Chondrocyte (in vitro differentiated cells): Measurements from ENCODE around the gene MYH7. TPM values are rescaled to one million over a fixed set of nuclear protein-coding genes. Genes with fewer than 3 reads are reported as not detected.
A peak's percentile ranks its signal among the peaks of the same experiment; 100 is the strongest.

ENCODE experiments used
- DNase-seq: peaks from one replicate; pipeline ENCODE4 v3.0.0; 2021; ENCODE audit warnings: mixed read lengths, low spot score
- H3K27ac Mint-ChIP-seq: one replicate; pipeline ENCODE4 v1.8.0; 2021; ENCODE audit warnings: mild to moderate bottlenecking, moderate library complexity, mixed read lengths; ENCODE audit not compliant: unreplicated experiment
- H3K27me3 Mint-ChIP-seq: 2 replicates; pipeline ENCODE4 v1.8.0; 2021; ENCODE audit warnings: low read depth, mixed read lengths
- H3K36me3 Mint-ChIP-seq: 2 replicates; pipeline ENCODE4 v1.8.0; 2021; ENCODE audit warnings: low read depth, mixed read lengths
- H3K4me1 Mint-ChIP-seq: 2 replicates; pipeline ENCODE4 v1.8.0; 2021; ENCODE audit warnings: low read depth, mild to moderate bottlenecking, mixed read lengths
- H3K4me3 Mint-ChIP-seq: one replicate; pipeline ENCODE4 v1.8.0; 2021; ENCODE audit warnings: mild to moderate bottlenecking, moderate library complexity, mixed read lengths; ENCODE audit not compliant: unreplicated experiment
- H3K9me3 Mint-ChIP-seq: 2 replicates; pipeline ENCODE4 v1.8.0; 2021; ENCODE audit warnings: low read depth, mixed read lengths
- total RNA-seq: library from RNA; stranded (reverse); gene quantifications from 3 replicates; pipeline ENCODE4 v1.2.1, GENCODE V29; 2021
- TF ChIP-seq, protein P1 (sequence below): fragments of 200-600 bp; sonication (generic); IDR thresholded peaks from 2 replicates; pipeline ENCODE4 v1.5.0; 2021; ENCODE audit warnings: antibody characterized with exemption, mild to moderate bottlenecking, moderate library complexity

The MYH7 gene
- total RNA-seq, 1 donor from 2014 or later: not detected

GRCh38 chr14:23371865-23372264 lies 63.6 kb downstream of the MYH7 start:
- Mint-ChIP-seq H3K9me3 (no peaks in the 10 kb centered on the region), H3K4me1 (peaks cover 2% of the 10 kb centered on the region), H3K4me3 (no peak overlapping the region), H3K27me3 (peaks cover 9% of the 10 kb centered on the region), H3K36me3 (no peaks in the 10 kb centered on the region), H3K27ac (no peak overlapping the region)
- TF ChIP-seq, protein P1, sequence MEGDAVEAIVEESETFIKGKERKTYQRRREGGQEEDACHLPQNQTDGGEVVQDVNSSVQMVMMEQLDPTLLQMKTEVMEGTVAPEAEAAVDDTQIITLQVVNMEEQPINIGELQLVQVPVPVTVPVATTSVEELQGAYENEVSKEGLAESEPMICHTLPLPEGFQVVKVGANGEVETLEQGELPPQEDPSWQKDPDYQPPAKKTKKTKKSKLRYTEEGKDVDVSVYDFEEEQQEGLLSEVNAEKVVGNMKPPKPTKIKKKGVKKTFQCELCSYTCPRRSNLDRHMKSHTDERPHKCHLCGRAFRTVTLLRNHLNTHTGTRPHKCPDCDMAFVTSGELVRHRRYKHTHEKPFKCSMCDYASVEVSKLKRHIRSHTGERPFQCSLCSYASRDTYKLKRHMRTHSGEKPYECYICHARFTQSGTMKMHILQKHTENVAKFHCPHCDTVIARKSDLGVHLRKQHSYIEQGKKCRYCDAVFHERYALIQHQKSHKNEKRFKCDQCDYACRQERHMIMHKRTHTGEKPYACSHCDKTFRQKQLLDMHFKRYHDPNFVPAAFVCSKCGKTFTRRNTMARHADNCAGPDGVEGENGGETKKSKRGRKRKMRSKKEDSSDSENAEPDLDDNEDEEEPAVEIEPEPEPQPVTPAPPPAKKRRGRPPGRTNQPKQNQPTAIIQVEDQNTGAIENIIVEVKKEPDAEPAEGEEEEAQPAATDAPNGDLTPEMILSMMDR: no peak
- no peak for DNase-seq

GRCh38 chr14:23370221-23370620 lies 65.2 kb downstream of the MYH7 start:
- no peaks in the 10 kb centered on the region for H3K36me3 Mint-ChIP-seq

DNA sequence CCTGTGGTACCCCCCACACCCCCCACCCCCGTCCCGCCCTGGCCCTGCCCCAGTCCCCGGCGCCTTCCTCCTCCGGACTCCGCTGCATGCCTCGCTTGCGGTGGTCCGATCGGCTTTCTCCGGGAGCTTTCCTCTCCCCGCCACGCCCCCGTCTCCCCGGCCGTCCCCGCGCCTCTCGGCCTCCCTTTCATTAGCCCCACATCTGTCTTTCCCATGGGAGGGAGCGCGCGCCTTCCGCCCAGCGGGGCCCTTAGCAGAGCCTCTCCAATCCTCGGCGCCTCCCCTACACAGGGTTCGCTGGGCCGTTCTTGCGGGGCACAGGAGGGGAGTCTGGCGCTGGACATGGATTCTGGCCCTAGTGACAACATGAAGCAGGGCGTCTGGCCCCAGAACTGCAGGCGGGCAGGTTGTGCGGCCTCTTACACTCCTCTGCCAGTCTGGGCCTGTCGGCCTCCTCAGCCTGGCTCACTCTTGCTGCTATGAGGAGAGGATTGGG lies 69.0 kb downstream of the MYH7 start:
- TF ChIP-seq, protein P1: peak; percentile 17
- Mint-ChIP-seq H3K4me3 (peak overlapping the region; percentile 67), H3K9me3 (no peaks in the 10 kb centered on the region), H3K27ac (peak overlapping the region; percentile 78), H3K27me3 (peaks cover 7% of the 10 kb centered on the region), H3K4me1 (peaks cover 23% of the 10 kb centered on the region), H3K36me3 (peaks cover 1% of the 10 kb centered on the region)
- no peak for DNase-seq

More at GRCh38 chr14:23370221-23370620, 65.2 kb downstream of the MYH7 start:
- H3K27me3 Mint-ChIP-seq: peaks cover 9% of the 10 kb centered on the region
- H3K4me1 Mint-ChIP-seq: peaks cover 7% of the 10 kb centered on the region
- TF ChIP-seq, protein P1: no peak
- no peak overlapping the region for H3K4me3 Mint-ChIP-seq
- no peak for DNase-seq
- H3K9me3 Mint-ChIP-seq: no peaks in the 10 kb centered on the region
- no peak overlapping the region for H3K27ac Mint-ChIP-seq

DNA sequence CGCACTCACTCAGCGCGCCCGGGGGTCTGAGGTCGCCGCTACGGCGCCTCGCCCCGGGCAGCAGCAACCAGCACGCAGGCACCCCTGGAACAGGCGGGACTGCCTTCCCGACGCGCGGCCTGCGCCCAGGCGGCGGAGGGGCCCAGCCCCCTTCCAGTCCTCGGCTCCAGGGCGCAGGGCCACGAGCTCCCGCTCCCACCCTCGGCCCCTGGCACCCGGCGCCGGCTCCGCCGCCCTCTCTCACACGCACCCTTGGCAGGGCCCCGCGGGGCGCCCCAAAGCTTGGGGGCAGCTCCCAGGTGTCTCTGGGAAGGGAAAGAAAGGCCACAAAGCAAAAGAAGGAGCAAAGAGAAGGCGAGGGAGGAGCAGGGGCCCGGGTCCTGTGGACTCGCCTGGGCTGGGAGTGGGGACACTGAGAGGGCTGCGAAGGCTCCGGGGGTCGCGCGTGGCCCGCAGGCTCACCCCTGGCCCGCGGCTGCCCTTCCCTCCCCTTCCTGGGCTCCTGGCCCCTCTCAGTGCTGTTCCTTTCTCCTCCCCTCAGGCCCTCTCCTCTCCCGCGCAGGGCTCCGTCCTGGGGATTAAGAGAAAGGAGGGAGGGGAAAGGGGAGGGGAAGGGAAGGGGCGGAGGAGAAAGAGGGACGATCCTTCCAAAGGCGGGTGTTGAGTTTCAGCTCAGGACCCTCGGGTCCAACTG lies 69.6 kb downstream of the MYH7 start:
- Mint-ChIP-seq H3K27me3 (peaks cover 2% of the 10 kb centered on the region), H3K27ac (no peak overlapping the region), H3K4me3 (peak overlapping the region; percentile 67), H3K4me1 (peaks cover 28% of the 10 kb centered on the region), H3K36me3 (peaks cover 5% of the 10 kb centered on the region), H3K9me3 (no peaks in the 10 kb centered on the region)
- TF ChIP-seq, protein P1: no peak
- DNase-seq: no peak

DNA sequence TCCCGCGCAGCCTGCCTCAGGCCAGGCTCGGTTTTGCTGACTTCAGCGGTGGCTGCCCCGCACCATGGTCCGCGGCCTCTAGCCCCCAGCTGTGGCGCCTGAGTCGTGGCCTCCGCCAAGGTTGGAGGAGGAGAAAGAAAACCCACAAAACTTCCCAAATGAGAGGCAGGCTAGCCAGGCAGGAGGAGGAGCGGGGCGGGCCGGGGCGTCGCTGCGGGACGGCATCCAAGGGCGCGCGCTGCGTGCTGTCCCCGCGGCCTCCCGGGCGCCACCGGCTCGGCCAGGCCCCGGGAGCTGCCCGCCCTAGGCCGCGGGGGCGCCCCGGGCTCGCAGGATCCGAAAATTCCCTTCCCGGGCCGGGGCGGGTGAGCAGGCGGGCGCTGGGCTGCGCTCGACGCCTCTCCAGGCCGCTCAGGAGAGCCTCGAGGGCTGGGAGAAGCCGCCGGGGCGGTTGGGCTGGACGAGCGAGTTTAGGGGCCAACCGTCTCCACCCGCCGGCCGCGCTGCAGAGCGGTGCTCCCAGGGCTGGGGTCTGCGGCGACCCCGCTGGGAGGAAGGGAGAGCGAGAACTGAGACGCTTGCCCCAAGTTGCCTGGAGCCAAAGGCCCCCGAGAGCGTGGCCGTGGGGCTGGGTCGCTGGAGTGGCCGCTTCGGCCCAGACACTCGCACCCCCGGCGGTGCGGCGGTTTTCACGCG lies 70.3 kb downstream of the MYH7 start, which contains the start of gene EFS:
TSS of gene EFS (minus strand) at position 137 of the 696 bp plus-strand sequence. CDS start 147 bp downstream, outside the sequence.
- TF ChIP-seq, protein P1: no peak

More for the DNA sequence above, 70.3 kb downstream of the MYH7 start, which contains the start of gene EFS:
- Mint-ChIP-seq H3K27ac (peak within 1 kb of the TSS; percentile 97), H3K27me3 (peaks cover 2% of the 10 kb centered on the region), H3K4me1 (peaks cover 28% of the 10 kb centered on the region), H3K9me3 (no peaks in the 10 kb centered on the region), H3K4me3 (peak within 1 kb of the TSS; percentile 93), H3K36me3 (peaks cover 8% of the 10 kb centered on the region)
- DNase-seq: no peak
